HepG2 (cell line): ENCODE data around the gene DNAJC2. TPM values are rescaled to one million over a fixed set of nuclear protein-coding genes. Genes with fewer than 3 reads are reported as not detected.

Source experiments
- CCAR2 ChIP-seq: fragments of 200-400 bp; formaldehyde crosslinking; optimal IDR thresholded peaks from 2 replicates; pipeline ENCODE3; 2018; ENCODE audit warnings: low read depth, mild to moderate bottlenecking, low read length, moderate library complexity
- IKZF1 ChIP-seq: fragments of 450-650 bp; IDR thresholded peaks from 2 replicates; pipeline ENCODE4 v1.7.1; 2016
- JDP2 ChIP-seq: sonication (generic); formaldehyde crosslinking; IDR thresholded peaks from 2 replicates; pipeline ENCODE4 v1.8.1; 2022; ENCODE audit warnings: missing genetic modification reagents, borderline replicate concordance
- MTF1 ChIP-seq: sonication (generic); formaldehyde crosslinking; IDR thresholded peaks from 2 replicates; pipeline ENCODE4 v1.5.0; 2020; ENCODE audit warnings: missing genetic modification reagents
- SKI ChIP-seq: fragments of 450-650 bp; IDR thresholded peaks from one replicate; pipeline ENCODE4 v1.6.1; 2018; ENCODE audit warnings: mild to moderate bottlenecking; ENCODE audit not compliant: partially characterized antibody
- SP5 ChIP-seq: IDR thresholded peaks from 2 replicates; pipeline ENCODE4 v1.6.1; 2016; ENCODE audit warnings: low read depth, borderline replicate concordance
- TOPORS ChIP-seq: sonication (generic); formaldehyde crosslinking; IDR thresholded peaks from 2 replicates; pipeline ENCODE4 v1.8.0; 2023; ENCODE audit warnings: mild to moderate bottlenecking, missing genetic modification reagents
- ZFY ChIP-seq: sonication (generic); formaldehyde crosslinking; IDR thresholded peaks from 2 replicates; pipeline ENCODE4 v1.4.0; 2020; ENCODE audit warnings: missing genetic modification reagents
- ZNF205 ChIP-seq: IDR thresholded peaks from 2 replicates; pipeline ENCODE4 v1.6.1; 2018; ENCODE audit warnings: missing biosample characterization, missing genetic modification reagents
- ZNF652 ChIP-seq: IDR thresholded peaks from 2 replicates; pipeline ENCODE4 v1.6.1; 2016; ENCODE audit warnings: low read depth, borderline replicate concordance
- polyA plus RNA-seq, 8 experiments: library from polyadenylated mRNA; depleted of rRNA in 3 of 8; stranded (reverse) in 7 of 8; unstranded in 1 of 8; fragments of >200 nt; fragmentation: Illumina TruSeq in 4 of 8; extraction: Trizol in 4 of 8; gene quantifications; 2 replicates each; pipeline versions ENCODE4 v1.2.1 to v1.2.3, GENCODE V29; 2011 to 2016; ENCODE audit warnings: low read depth in 4 of 8, missing spikeins in 1 of 8, mixed read lengths in 1 of 8; ENCODE audit not compliant: insufficient read depth in 1 of 8
- total RNA-seq, 5 experiments: library from RNA; depleted of rRNA; stranded (reverse); fragments of >200 nt; fragmentation: Illumina TruSeq; extraction: Trizol; gene quantifications; 2 replicates each; pipeline ENCODE4 v1.2.3, GENCODE V29; 2016; ENCODE audit warnings: low read depth in 1 of 5
- TF ChIP-seq, protein P1 (sequence below): sonication (generic); formaldehyde crosslinking; IDR thresholded peaks from 2 replicates; pipeline ENCODE4 v1.4.0; 2020; ENCODE audit warnings: mild to moderate bottlenecking, missing genetic modification reagents
- TF ChIP-seq, protein P2 (sequence below): sonication (generic); formaldehyde crosslinking; IDR thresholded peaks from 2 replicates; pipeline ENCODE4 v1.5.1; 2020; ENCODE audit warnings: missing genetic modification reagents, mild to moderate bottlenecking, borderline replicate concordance

DNAJC2 gene
- total and polyA plus RNA-seq, 2 of the 13 experiments (the other 11 are each of a cell fraction or from before 2014, with no cell fraction given) = 19.6 to 42.0 TPM

DNA sequence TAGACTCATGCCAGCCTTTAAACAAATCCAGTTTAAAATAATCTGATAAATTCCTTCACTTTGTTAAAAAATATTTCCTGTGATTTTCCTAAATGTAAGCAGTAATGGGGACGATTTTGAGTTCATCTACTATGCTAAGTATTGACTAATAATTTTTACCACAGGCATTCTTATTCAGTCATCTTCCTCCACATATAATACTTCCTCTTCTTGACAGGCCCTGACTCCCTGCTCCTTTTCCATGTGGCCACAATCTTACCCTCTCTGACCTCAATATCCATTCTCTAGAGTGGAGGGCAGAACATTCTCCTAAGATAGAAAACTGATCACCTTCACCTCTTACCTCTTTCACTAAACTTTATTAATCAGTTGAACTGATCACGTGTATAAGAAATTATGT lies 7.8 kb downstream of the DNAJC2 start (continued):
- TF ChIP-seq, protein P1, sequence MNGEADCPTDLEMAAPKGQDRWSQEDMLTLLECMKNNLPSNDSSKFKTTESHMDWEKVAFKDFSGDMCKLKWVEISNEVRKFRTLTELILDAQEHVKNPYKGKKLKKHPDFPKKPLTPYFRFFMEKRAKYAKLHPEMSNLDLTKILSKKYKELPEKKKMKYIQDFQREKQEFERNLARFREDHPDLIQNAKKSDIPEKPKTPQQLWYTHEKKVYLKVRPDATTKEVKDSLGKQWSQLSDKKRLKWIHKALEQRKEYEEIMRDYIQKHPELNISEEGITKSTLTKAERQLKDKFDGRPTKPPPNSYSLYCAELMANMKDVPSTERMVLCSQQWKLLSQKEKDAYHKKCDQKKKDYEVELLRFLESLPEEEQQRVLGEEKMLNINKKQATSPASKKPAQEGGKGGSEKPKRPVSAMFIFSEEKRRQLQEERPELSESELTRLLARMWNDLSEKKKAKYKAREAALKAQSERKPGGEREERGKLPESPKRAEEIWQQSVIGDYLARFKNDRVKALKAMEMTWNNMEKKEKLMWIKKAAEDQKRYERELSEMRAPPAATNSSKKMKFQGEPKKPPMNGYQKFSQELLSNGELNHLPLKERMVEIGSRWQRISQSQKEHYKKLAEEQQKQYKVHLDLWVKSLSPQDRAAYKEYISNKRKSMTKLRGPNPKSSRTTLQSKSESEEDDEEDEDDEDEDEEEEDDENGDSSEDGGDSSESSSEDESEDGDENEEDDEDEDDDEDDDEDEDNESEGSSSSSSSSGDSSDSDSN = no peak
- no peak for TF ChIP-seq SP5 (CRISPR knock-in tag)
- TF ChIP-seq SKI = no peak
- TF ChIP-seq, protein P2, sequence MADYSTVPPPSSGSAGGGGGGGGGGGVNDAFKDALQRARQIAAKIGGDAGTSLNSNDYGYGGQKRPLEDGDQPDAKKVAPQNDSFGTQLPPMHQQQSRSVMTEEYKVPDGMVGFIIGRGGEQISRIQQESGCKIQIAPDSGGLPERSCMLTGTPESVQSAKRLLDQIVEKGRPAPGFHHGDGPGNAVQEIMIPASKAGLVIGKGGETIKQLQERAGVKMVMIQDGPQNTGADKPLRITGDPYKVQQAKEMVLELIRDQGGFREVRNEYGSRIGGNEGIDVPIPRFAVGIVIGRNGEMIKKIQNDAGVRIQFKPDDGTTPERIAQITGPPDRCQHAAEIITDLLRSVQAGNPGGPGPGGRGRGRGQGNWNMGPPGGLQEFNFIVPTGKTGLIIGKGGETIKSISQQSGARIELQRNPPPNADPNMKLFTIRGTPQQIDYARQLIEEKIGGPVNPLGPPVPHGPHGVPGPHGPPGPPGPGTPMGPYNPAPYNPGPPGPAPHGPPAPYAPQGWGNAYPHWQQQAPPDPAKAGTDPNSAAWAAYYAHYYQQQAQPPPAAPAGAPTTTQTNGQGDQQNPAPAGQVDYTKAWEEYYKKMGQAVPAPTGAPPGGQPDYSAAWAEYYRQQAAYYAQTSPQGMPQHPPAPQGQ (CRISPR knock-in tag) = no peak
- TF ChIP-seq CCAR2 = no peak
- no peak for TF ChIP-seq MTF1 (CRISPR knock-in tag)
- TF ChIP-seq JDP2 (CRISPR knock-in tag) = no peak
- no peak for TF ChIP-seq TOPORS (CRISPR knock-in tag)
- TF ChIP-seq IKZF1 = no peak
- no peak for TF ChIP-seq ZNF652 (CRISPR knock-in tag)
- no peak for TF ChIP-seq ZFY (CRISPR knock-in tag)
- TF ChIP-seq ZNF205 (CRISPR knock-in tag) = no peak
- TF ChIP-seq, all 625 proteins: peak for 0
